NB4 (cell line): ENCODE results near the gene EBF4.
"Not testable (repeated sequence)": the region's sequence is repeated elsewhere in the genome, so short reads cannot be mapped to it uniquely, and the experiment has no call there.

Experiments
- DNase-seq: peaks from one replicate; pipeline ENCODE4 v3.0.0; 2010; ENCODE audit warnings: low read depth
- H3K4me3 ChIP-seq: one replicate; pipeline ENCODE4 v1.5.1; 2011; ENCODE audit warnings: mild to moderate bottlenecking, low read depth, low read length, moderate library complexity
- CTCF ChIP-seq: IDR thresholded peaks from one replicate; pipeline ENCODE4 v1.5.1; 2012; ENCODE audit warnings: low read depth, low read length
- MAX ChIP-seq: IDR thresholded peaks from 2 replicates; pipeline ENCODE4 v1.6.1; 2011; ENCODE audit warnings: low read depth, low read length
- MYC ChIP-seq: IDR thresholded peaks from 2 replicates; pipeline ENCODE4 v1.6.1; 2011; ENCODE audit warnings: low read depth, low read length
- POLR2A ChIP-seq: IDR thresholded peaks from 2 replicates; pipeline ENCODE4 v1.6.1; 2011; ENCODE audit warnings: mild to moderate bottlenecking; ENCODE audit not compliant: insufficient read length; ENCODE audit errors: extremely low read depth

Gene EBF4

GRCh38 chr20:2694008-2694471, 1.5 kb downstream of the EBF4 start:
- DNase-seq: no peak
- no peak overlapping the region for H3K4me3 ChIP-seq
- TF ChIP-seq MYC: no peak
- no peak for TF ChIP-seq POLR2A
- TF ChIP-seq MAX: no peak
- no peak for TF ChIP-seq CTCF

GRCh38 chr20:2694519-2694918, 1.9 kb downstream of the EBF4 start:
- TF ChIP-seq MAX: no peak
- TF ChIP-seq CTCF: no peak
- TF ChIP-seq MYC: no peak
- no peak for TF ChIP-seq POLR2A
- no peak overlapping the region for H3K4me3 ChIP-seq
- no peak for DNase-seq

GRCh38 chr20:2695206-2695983, 2.8 kb downstream of the EBF4 start:
- peak; percentile 44 for DNase-seq
- H3K4me3 ChIP-seq: no peak overlapping the region
- TF ChIP-seq POLR2A (no peak), MAX (no peak), MYC (no peak), CTCF (no peak)

GRCh38 chr20:2695984-2696525, 3.5 kb downstream of the EBF4 start:
- H3K4me3 ChIP-seq, DNase-seq: not testable (repeated sequence)

GRCh38 chr20:2696646-2697045, 4.1 kb downstream of the EBF4 start:
- TF ChIP-seq MYC: no peak
- no peak for TF ChIP-seq POLR2A
- DNase-seq: no peak
- no peak overlapping the region for H3K4me3 ChIP-seq

GRCh38 chr20:2697768-2698167, 5.2 kb downstream of the EBF4 start:
- no peak for DNase-seq

More at GRCh38 chr20:2697768-2698167, 5.2 kb downstream of the EBF4 start:
- TF ChIP-seq MAX: no peak
- no peak for TF ChIP-seq CTCF
- no peak for TF ChIP-seq POLR2A
- no peak for TF ChIP-seq MYC
- no peak overlapping the region for H3K4me3 ChIP-seq
